ENCODE measurements around the gene THTPA. TPM values are rescaled to one million over a fixed set of nuclear protein-coding genes. Genes with fewer than 3 reads are reported as not detected.

THTPA gene
- total RNA-seq, 1 experiment from 2014 or later: 9.0 TPM

Other genes starting within 250 kb of the THTPA start
- 7.4 and 16.8 TPM in 2 replicates for gene BCL2L2, start 249.4 kb upstream of the THTPA start, total RNA-seq (2014; rRNA removed; shearing (Covaris generic))
- gene PABPN1, start 234.8 kb upstream of the THTPA start, total RNA-seq (2014; rRNA removed; shearing (Covaris generic)): 92.2 and 127 TPM in 2 replicates
- 13.8 and 13.9 TPM in 2 replicates for gene SLC22A17, start 203.4 kb upstream of the THTPA start, total RNA-seq (2014; rRNA removed; shearing (Covaris generic))
- gene EFS, start 191.1 kb upstream of the THTPA start, total RNA-seq (2014; rRNA removed; shearing (Covaris generic)): 0.80 and 1.4 TPM in 2 replicates
- gene IL25, start 183.5 kb upstream of the THTPA start, total RNA-seq (2014; rRNA removed; shearing (Covaris generic)): not detected in 2 replicates
- gene CMTM5, start 179.2 kb upstream of the THTPA start, total RNA-seq (2014; rRNA removed; shearing (Covaris generic)): not detected in 2 replicates
- gene MYH6, start 148.0 kb upstream of the THTPA start, total RNA-seq (2014; rRNA removed; shearing (Covaris generic)): not detected in 2 replicates
- gene MYH7, start 120.6 kb upstream of the THTPA start, total RNA-seq (2014; rRNA removed; shearing (Covaris generic)): not detected in 2 replicates
- 176 and 177 TPM in 2 replicates for gene NGDN, start 86.6 kb upstream of the THTPA start, total RNA-seq (2014; rRNA removed; shearing (Covaris generic))
- 0.23 and 0.42 TPM in 2 replicates for gene ZFHX2, start 4.5 kb upstream of the THTPA start, total RNA-seq (2014; rRNA removed; shearing (Covaris generic))
- gene AP1G2, start 11.5 kb downstream of the THTPA start, total RNA-seq (2014; rRNA removed; shearing (Covaris generic)): 10.2 and 47.7 TPM in 2 replicates
- 0.29 TPM in 1 of 2 replicates, not detected in the other for gene JPH4, start 22.5 kb downstream of the THTPA start, total RNA-seq (2014; rRNA removed; shearing (Covaris generic))
- gene DHRS2, start 80.1 kb downstream of the THTPA start, total RNA-seq (2014; rRNA removed; shearing (Covaris generic)): 5.9 and 7.6 TPM in 2 replicates

Measured in Daoy (cell line).